GM18873 (cell line): ENCODE data around the gene LSM5.

ENCODE experiments used
- ATAC-seq: cut with Tn5 transposase; IDR thresholded peaks from one replicate; pipeline ENCODE4 v1.9.1; 2021; ENCODE audit warnings: mild to moderate bottlenecking, moderate library complexity, moderate number of reproducible peaks; ENCODE audit not compliant: unreplicated experiment, low FRiP score

Gene LSM5

DNA sequence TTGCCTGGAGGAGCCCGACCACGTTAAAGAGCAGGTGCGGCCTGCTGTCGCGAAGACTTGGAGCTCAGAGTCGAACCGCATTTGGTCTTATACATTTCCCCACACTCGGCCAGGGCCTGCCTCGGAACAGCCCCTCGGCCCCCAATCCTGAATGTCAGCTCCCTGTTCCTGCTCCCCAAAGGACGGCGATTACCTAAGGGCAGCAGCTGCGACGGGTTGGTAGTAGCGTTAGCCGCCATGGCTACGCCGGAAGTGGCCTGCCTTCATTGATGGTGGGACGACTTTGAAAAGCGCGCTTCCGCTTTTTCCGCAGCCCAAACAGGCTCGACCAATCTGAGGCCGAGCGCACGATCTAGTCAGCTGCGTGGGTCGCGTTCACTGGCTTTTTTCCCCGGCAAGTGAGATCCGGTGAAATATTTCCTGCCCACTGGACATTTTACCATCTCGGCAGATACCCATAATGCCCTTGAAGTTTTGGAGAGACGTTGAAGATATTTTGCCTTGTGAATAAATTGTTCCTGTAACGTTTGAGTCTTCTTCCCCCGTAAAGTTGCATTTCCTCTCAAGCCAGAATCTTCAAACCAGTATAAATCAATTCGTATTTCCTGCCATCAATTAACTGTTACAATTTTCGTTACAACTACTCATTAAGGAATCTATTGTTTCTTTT is at the start of gene LSM5:
TSS of gene LSM5 (minus strand) at position 254 of the 670 bp plus-strand sequence. CDS start at position 239, 15 bp downstream.
- ATAC-seq: peak; percentile 92

DNA sequence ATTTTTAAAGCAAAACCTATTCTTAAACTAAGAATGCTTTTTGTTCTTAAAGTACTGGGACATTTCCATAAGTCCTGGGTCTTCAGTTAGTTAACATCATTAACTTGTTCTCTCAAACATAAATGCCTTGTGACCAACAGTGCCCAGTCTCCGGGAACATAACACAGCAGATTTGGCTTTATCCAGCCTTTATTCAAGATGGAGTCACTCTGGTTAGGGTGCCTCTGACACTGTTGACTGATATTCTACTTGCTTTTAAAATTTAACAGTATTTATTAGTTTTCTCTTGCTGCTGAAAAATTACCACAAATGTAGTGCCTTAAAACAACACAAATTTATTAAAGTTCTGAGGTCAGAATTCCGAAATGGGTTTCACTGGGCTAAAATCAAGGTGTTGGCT is 49.2 kb upstream of the LSM5 start:
- ATAC-seq: no peak

DNA sequence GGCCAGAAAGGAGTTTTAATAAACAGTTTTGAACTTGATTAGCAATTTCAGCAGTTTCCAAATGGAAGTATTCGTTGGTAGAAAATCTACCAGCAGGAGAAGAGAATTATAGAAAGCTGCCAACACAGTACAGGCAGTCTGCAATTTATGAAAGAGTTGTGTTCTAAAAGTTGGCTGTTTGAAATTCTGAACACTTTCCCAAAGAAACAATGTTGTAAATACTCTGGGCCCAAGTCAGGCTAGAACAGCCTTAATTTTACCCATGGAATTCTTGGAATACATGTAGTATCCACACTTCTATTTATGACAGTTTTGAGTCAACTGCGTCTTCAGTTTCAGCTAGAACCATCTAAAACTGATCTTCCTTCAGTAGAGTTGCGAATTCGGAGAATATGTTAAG is 47.6 kb upstream of the LSM5 start:
- ATAC-seq: no peak

DNA sequence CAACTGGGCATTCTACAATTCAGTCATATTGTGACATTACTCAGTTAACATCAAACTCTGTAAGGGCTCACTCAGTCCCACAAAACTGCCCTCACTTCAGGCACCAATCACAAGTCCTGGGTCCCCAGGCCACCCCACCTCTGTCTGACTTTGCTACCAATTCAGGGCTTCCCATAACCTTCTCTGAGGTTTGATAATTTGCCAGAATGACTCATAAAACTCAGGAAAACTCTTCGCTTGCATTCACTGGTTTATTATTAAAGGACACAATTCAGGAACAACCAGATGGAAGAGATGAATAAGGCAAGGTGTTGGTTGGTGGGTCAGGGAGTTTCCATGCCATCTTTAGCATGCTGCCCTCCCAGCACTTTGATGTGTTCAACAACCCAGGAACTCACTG is 46.4 kb upstream of the LSM5 start:
- no peak for ATAC-seq

DNA sequence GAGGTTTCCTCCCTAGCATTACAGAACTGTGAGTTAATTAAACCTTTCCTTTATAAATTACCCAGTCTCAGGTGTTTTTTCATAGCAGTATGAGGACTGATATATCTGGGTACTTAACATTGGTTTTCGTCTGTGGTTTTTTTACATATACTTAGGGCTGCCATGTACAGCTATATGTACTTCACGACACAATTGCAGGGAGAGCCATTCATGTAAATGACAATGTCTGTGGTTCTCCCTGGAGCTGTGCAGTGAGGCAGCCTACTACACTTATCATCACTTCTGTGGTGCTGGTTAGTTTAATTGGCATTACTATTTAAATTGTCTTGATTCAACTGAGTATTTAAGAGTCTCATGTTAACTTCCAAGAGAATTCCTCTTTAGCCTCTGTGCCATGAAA is 45.8 kb upstream of the LSM5 start:
- no peak for ATAC-seq

DNA sequence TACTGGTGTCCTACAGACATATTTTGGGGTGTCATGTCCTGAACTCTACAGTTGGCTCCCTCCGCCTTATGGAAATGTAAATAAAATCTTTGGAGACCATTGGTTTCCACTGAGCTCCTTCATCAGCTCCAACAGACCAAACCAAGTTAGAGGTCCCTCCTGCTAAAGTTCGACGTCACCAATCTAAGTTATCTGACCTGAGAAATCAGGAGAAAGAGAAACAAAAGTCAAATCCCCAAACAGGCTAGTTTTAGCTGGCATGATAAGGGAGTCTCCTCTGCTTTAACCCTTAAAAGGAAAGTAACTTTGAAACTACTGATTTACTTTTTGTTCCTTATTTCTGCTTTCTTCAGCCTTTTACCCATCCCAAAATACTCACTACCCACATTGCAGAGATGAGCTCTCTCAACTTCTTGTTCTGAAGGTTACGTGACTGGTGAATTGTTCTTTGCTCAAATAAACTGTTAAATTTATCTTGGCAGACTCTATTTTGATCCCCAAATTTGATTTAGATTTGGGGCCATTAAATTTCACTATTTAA is 45.1 kb upstream of the LSM5 start:
- no peak for ATAC-seq

DNA sequence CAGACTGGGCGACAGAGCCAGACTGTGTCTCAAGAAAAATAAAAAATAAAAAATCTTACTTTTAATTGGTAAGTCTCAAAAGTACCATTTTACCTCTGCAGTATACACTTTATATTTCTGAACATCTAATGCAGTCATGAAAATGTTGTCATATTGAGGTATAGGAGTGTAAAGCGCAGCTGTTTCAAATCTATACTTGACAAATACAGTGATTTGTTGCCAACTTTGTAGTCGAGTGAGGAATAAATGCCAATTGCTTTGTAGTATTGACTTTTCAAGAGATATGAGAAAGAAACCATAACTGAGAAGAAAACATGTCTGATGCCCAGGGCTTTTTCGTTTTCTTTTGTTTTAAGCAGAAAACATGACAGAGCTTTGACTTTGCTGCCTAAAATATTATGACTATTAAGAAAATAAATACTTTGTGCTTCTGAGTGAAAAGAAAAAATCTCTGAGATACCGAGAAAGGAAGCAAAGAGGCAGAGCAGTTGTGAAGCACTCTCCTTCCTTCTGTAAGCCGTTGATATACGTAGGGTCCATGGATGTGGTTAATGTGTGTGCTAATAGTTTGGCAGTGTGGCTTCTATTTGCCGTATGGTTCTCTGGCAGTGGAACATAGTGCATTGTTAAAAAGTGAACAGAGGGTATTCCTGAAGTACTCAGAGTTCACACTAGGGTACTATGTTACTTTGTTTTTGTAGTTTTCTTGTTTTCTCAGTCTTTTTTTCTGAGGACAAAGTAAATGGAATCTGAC is 43.3 kb upstream of the LSM5 start:
- no peak for ATAC-seq

DNA sequence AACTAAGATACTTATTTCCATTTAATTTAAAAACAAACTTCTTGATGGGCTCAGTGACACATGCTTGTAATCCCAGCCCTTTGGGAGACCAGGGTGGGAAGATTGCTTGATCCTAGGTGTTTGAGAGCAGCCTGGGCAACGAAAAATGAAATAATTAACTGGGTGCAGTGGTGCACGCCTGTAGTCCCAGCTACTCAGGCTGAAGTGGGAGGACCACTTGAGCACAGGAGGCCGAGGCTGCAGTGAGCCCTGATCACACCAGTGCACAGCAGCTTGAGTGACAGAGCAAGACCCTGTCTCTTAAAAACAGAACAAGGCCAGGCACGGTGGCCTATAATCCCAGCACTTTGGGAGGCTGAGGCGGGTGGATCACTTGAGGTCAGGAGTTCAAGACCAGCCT is 42.5 kb upstream of the LSM5 start:
- ATAC-seq: no peak

DNA sequence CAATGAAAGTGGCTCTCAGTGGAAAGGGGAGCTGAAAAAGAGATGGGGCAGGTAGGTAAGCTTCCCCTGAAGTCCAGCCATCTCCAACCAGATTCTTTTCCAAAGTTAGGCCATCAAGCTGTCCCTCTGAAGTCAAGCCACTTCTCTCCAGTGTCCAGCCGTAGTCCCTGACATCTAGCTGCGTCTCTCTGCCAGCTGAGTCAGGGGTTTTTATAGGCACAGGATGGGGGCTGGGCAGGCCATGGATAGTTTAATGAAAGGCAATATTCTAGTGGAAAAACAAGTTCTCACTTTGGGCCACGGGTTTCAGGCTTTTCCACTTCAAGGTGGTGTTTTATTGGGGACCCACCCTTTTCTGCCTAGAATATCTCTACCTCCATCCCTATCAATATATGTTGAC is 41.9 kb upstream of the LSM5 start:
- ATAC-seq: no peak

DNA sequence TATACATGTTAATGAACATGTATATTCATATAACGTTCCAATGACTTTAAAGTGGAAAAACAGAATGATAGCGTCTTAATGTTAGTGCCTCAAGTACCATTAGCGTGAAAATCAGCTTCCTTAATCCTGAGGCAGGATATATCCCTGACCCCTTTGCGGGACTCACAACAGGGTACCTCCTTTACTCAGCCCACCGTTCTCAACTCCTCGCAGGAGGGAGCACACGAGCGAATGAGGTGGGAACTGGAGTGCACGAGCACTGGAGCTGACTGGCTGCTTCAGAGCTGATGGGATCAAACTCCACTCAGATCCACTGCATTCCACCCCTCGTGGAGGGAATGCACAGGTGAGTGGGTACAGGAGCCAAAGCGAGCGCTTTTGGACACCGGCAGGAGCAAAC is 41.2 kb upstream of the LSM5 start:
- ATAC-seq: no peak

DNA sequence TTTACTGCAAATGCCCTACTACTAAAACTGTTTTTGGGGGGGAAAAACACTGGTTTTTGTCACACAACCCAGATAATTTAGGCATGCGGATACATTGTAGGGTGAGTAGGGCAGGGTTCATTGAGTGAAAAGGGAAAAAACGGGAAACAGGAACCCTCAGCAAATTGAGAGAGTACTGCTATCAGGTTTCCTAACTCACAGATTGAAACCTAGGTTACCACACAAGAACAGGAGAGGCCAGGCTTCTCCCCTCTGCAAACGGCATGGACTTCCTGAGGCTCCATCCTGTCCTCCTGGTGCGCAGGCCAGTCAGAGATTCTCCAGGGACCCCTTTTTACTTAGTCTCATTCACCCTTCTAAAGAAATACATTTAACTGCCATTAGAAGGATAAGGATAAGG is 35.7 kb upstream of the LSM5 start:
- ATAC-seq: no peak

DNA sequence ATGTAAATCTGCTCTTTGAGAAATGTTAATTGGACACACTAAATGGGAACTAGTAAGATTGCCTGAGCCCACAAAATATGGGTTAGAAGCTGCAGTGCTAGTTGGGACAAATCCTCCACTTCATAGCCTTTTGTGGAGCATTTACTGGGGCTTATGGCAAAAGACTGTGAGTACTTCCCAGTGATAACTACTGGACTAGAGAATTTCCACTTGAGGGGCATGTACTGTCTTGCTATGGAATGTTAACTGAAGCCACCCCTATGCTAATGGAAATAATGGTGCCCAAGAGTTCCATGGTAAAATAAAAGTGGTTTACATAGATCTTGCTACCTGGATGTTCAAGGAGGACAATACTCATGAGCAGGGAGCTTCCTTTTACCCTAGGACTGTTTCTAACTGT is 34.5 kb upstream of the LSM5 start:
- ATAC-seq: no peak

DNA sequence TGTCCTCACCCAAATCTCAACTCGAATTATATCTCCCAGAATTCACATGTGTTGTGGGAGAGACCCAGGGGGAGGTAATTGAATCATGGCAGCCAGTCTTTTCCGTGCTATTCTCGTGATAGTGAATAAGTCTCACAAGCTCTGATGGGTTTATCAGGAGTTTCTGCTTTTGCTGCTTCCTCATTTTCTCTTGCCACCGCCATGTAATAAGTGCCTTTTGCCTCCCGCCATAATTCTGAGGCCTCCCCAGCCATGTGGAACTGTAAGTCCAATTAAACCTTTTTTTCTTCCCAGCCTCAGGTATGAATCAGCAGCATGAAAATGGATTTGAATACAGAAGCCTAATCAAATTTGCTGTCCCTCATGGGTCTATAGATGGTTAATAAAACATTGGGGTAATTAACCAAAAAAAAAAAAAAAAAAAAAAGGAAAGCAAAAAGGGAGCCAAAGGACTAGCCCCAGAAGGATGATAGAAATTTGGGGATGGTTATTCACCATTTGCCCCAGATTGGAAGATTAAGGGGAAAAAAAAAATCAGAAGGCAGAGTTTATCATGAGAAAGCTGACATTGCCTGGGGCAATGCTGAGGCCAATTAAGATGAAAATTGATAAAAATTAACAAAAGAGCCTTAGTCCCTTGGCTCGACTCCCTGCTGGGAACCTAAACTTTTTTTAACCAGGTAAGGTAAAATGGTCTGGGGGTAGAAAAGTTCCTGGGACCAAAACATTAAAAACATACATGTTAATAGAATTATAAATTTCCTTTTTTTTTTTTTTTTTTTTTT is 32.8 kb upstream of the LSM5 start:
- no peak for ATAC-seq

DNA sequence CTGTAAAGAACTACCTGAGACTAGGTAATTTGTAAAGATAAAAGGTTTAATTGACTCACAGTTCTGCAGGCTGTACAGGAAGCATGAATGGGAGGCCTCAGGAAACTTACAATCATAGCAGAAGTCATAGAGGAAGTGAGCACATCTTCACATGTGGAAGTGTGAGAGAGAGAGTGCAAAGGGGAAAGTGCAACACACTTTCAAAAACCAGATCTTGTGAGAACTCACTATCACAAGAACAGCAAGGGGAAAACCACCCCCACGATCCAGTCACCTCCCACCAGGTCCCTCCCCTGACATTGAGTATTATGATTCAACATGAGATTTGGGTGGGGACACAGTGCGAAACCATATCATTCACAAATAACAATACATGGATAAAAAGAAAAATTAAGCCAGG is 29.6 kb upstream of the LSM5 start:
- ATAC-seq: no peak

DNA sequence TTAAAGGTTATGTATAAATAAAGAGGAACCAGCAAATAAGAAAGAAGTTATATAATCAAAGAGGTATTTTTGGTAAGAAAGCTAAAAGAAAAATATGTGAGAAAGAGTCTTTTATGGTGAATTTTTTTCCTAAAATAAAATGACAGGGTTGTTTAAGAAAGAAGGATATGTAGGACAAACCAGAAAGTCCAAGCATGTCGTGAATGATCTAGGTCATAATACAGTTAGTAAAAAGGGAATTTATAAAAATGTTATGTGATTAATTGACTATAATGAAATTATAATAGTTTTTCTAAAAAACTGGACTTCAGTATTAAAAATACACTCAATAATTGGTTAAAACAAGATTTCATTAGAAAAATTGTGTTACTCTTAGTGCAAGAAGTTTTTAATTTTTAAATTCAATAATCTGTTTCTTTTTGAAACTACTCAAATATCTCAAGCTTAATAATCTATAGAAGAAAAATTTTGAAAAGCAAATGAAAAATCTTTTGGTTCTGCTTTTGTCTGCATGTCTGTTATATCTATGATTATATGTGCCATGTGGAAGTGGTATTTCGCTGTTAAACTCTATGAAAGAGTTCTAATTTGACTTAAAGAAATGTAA is 28.5 kb upstream of the LSM5 start:
- no peak for ATAC-seq

DNA sequence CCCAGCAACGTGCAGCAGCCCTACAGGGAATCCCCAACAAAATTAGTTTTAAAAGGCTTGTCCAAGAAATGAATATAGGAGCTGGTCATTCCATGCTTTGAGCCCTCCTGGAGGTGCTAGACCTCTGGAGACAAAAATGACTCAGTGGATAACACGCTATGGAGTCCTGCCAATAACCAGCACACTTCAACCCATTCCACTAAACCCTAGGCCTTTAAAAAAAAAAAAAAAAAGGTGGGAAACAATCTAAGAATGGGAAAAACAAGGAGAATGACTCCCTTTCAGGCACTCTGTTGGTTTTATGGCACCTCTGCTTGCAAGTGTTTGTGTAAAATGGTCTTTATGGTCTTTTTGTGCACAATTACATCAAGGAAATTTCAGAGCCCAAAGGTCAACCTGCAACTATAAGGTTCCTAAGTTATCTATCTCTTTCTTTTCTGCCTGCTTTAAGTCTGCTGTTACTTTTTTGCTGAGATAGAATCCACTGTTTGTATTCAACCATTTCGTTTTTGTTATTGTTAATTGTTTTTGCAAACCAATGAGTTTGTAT is 26.4 kb upstream of the LSM5 start:
- no peak for ATAC-seq

DNA sequence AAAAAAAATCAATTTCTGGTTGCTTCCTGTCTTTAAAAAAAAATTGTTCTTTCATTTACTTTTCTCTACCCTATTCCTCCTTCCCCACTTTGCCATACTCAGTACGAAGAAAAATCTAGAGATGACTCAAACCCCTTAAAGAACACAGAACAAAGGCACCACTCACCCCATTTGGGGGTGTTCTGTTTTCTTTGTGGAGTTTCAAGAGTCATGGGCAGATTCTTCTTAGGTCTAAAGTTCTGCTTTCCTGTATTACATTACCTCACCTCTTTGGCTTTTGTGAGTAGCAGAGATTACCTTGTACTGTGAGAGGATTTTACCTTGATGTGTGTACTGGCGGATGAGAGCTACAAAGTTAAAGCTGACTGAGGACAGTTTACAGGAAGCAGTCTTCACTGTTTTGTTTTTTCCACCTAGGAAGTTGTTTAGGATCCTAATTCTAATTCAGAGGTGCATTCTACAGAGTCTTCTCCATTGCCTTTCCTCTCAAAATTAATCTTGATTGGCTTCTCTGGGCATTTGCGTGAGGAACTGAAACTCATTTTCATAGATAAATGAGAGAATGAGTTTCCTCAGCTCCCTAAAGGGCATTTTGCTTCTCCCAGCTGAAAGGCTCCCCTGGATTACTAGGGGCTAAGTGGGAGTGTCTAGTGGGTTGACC is 25.8 kb upstream of the LSM5 start:
- peak; percentile 86 for ATAC-seq

DNA sequence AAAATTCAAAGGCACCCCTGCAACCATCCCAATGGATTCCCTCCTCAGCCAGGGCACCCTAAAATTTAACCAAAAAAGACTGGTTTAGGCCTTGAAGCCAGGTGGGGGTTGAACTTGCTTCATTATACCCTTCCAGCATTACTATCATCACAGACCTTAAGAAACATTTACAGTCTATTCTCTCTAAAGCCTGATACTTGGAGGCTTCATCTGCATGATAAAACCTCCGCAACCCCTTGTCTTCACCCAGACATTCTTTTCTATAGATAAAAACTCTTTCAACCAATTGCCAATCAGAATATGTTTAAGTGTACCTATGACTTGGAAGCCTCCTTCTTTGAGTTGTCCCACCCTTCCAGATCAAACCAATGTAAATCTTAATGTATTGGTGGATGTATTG is 23.0 kb upstream of the LSM5 start:
- no peak for ATAC-seq

DNA sequence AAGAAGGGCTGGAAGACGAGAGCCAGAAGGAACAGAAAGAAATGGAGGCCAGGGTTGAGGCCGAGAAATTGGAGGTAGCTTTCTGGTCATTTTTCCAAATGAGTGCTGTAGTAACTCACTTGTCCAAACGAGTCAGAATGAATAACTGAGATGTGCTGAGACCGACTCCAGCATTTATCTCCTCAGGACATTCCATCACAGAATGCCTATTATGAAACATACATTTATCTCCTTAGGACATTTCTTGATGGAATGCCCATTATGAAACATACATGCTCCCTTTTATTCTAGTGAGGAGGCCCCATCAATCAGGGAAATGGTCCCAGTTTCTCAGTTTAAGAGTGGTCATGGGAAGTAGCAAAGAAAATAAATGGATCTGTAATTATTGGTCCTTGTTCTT is 21.6 kb upstream of the LSM5 start:
- ATAC-seq: no peak

DNA sequence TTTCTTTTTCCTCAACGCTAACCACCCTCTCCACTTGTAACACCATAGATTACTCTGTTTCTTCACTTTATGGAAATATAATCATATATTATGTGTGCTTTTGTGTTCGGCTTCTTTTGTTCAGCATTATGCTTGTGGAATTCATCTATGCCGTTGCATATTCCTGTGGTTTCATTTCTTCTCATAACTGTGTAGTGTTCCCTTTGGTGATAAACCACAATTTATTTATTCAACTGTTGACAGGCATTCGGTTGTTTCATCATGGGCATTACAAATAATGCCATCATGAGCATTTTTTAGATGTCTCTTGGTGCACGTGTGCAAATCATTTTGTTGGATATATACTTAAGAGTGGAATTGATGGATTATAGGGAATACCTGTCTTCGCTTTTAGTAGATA is 17.2 kb upstream of the LSM5 start:
- ATAC-seq: no peak
